K562 (cell line): ENCODE data around the gene CHAF1A.

Source experiments
- ATF7 ChIP-seq: fragments of 450-650 bp; IDR thresholded peaks from 2 replicates; pipeline ENCODE4 v1.7.1; 2014; ENCODE audit warnings: mild to moderate bottlenecking, moderate library complexity
- FOXK2 ChIP-seq, 2 experiments: fragments of 450-650 bp; IDR thresholded peaks in 1 of 2; conservative IDR thresholded peaks in 1 of 2; 2 replicates each; pipeline ENCODE4 v1.6.1; 2016; ENCODE audit warnings: low read depth in 2 of 2, mild to moderate bottlenecking in 1 of 2
- HDAC3 ChIP-seq: fragments of 450-650 bp; IDR thresholded peaks from 2 replicates; pipeline ENCODE4 v1.6.1; 2018; ENCODE audit warnings: borderline replicate concordance, mild to moderate bottlenecking, moderate library complexity; ENCODE audit not compliant: partially characterized antibody
- RAD21 ChIP-seq, 2 experiments: fragments of 250-450 bp in 1 of 2; fragments of 450-650 bp in 1 of 2; sonication (Bioruptor Pico) in 1 of 2; formaldehyde crosslinking in 1 of 2; IDR thresholded peaks in 1 of 2; conservative IDR thresholded peaks in 1 of 2; 2 replicates each; pipeline versions ENCODE4 v1.4.0 to v1.8.0; 2020 to 2022; ENCODE audit warnings: mild to moderate bottlenecking in 2 of 2, moderate library complexity in 1 of 2
- ZNF384 ChIP-seq: IDR thresholded peaks from 2 replicates; pipeline ENCODE4 v1.6.1; 2012; ENCODE audit warnings: low read depth, low read length, improper control_type of control experiment

- no peak for TF ChIP-seq RAD21 (CRISPR knock-in tag; conservative IDR thresholded peaks at IDR 0.05 in 1 of 2, IDR thresholded peaks at IDR 0.05 in 1 of 2)
- no peak for TF ChIP-seq HDAC3
- no peak for TF ChIP-seq ZNF384
- no peak for TF ChIP-seq FOXK2 (conservative IDR thresholded peaks at IDR 0.05 in 1 of 2, IDR thresholded peaks at IDR 0.05 in 1 of 2; ENCODE audit: low read depth in 2 of 2)
- TF ChIP-seq ATF7, result no peak
These were observed 54.6 kb downstream of the CHAF1A start for GRCh38 chr19:4456843-4457653.
